K562 (cell line): ENCODE measurements around the gene TPCN1. TPM values are rescaled to one million over a fixed set of nuclear protein-coding genes. Genes with fewer than 3 reads are reported as not detected.

ENCODE experiments used
- BHLHE40 ChIP-seq: IDR thresholded peaks from 2 replicates; pipeline ENCODE4 v1.6.1; 2011; ENCODE audit warnings: low read length, improper control_type of control experiment
- C11orf30 ChIP-seq: fragments of 450-650 bp; IDR thresholded peaks from 2 replicates; pipeline ENCODE4 v1.6.1; 2016; ENCODE audit warnings: low read depth, mild to moderate bottlenecking
- HSF4 ChIP-seq: fragments of 250-450 bp; sonication (Bioruptor Pico); IDR thresholded peaks from 2 replicates; pipeline ENCODE4 v2.1.2; 2022; ENCODE audit warnings: mild to moderate bottlenecking, moderate library complexity, borderline replicate concordance
- JUND ChIP-seq, 2 experiments: IDR thresholded peaks; 2 replicates in 1 of 2; 3 replicates in 1 of 2; pipeline ENCODE4 v1.6.1; 2011; ENCODE audit warnings: borderline replicate concordance in 2 of 2, low read depth in 2 of 2, low read length in 2 of 2, improper control_type of control experiment in 1 of 2, missing biosample characterization in 1 of 2, missing genetic modification characterization in 1 of 2, missing genetic modification reagents in 1 of 2
- MAFG ChIP-seq: fragments of 450-650 bp; conservative IDR thresholded peaks from 2 replicates; pipeline ENCODE4 v1.6.1; 2016; ENCODE audit warnings: missing genetic modification characterization, missing compliant biosample characterization
- NUFIP1 ChIP-seq: fragments of 450-650 bp; IDR thresholded peaks from 2 replicates; pipeline ENCODE4 v1.6.1; 2018; ENCODE audit not compliant: partially characterized antibody
- RB1 ChIP-seq: fragments of 450-650 bp; IDR thresholded peaks from 2 replicates; pipeline ENCODE4 v1.6.1; 2017; ENCODE audit warnings: low read depth, mild to moderate bottlenecking
- RBBP5 ChIP-seq: fragments of 200-600 bp; sonication (generic); IDR thresholded peaks from 2 replicates; pipeline ENCODE4 v1.6.1; 2012; ENCODE audit warnings: borderline replicate concordance, mild to moderate bottlenecking, low read length, control low read depth, inconsistent platforms; ENCODE audit not compliant: insufficient read depth, poor library complexity, severe bottlenecking
- SRF ChIP-seq, 2 experiments: fragments of 250-450, 450-650 bp in 1 of 2; sonication (Bioruptor Pico) in 1 of 2; sonication (generic) in 1 of 2; formaldehyde crosslinking; IDR thresholded peaks; 2 replicates each; pipeline versions ENCODE4 v1.5.0 to v1.5.1; 2020 to 2022; ENCODE audit warnings: mild to moderate bottlenecking in 1 of 2, missing genetic modification reagents in 1 of 2
- ZMIZ1 ChIP-seq, 2 experiments: fragments of 150-350 bp in 1 of 2; IDR thresholded peaks; 2 replicates each; pipeline ENCODE4 v1.6.1; 2012 to 2016; ENCODE audit warnings: low read depth in 2 of 2, low read length in 2 of 2, mild to moderate bottlenecking in 1 of 2, moderate library complexity in 1 of 2
- ZNF384 ChIP-seq: IDR thresholded peaks from 2 replicates; pipeline ENCODE4 v1.6.1; 2012; ENCODE audit warnings: low read depth, low read length, improper control_type of control experiment
- ZNF445 ChIP-seq: fragments of 250-450 bp; sonication (Bioruptor Pico); IDR thresholded peaks from 2 replicates; pipeline ENCODE4 v1.4.0; 2020; ENCODE audit warnings: low read depth, mild to moderate bottlenecking, moderate library complexity
- ZNF589 ChIP-seq: fragments of 200-800 bp; sonication (Bioruptor generic); IDR thresholded peaks from 2 replicates; pipeline ENCODE4 v1.6.1; 2016; ENCODE audit warnings: low read depth, missing genetic modification characterization, missing compliant biosample characterization
- polyA plus RNA-seq, 8 experiments: library from polyadenylated mRNA; depleted of rRNA in 4 of 8; stranded (reverse) in 5 of 8; unstranded in 3 of 8; fragments of >200 nt; fragmentation: Nextera tagmentation in 2 of 8; fragmentation: Illumina TruSeq in 1 of 8; extraction: Ambion mirVana in 2 of 8; extraction: Trizol in 1 of 8; gene quantifications; 2 replicates each; pipeline versions ENCODE4 v1.2.1 to v1.2.3, GENCODE V29; 2011 to 2014; ENCODE audit warnings: inconsistent platforms in 1 of 8, missing spikeins in 1 of 8
- total RNA-seq, 7 experiments: library from RNA; depleted of rRNA in 6 of 7; stranded (reverse); fragments of >200 nt in 6 of 7; fragmentation: Illumina TruSeq in 2 of 7; extraction: Trizol in 2 of 7; gene quantifications; 2 replicates each; pipeline versions ENCODE4 v1.2.1 to v1.2.3, GENCODE V29; 2011 to 2021; ENCODE audit warnings: low replicate concordance in 1 of 7
- TF ChIP-seq, protein P1 (sequence below): fragments of 450-650 bp; IDR thresholded peaks from 2 replicates; pipeline ENCODE4 v1.6.1; 2017; ENCODE audit warnings: antibody characterized with exemption, mild to moderate bottlenecking
- TF ChIP-seq, protein P2 (sequence below): fragments of 450-650 bp; formaldehyde crosslinking; IDR thresholded peaks from 2 replicates; pipeline ENCODE4 v1.4.0; 2020; ENCODE audit warnings: mild to moderate bottlenecking, mixed read lengths
- TF ChIP-seq, protein P3 (sequence below): fragments of 450-650 bp; IDR thresholded peaks from 2 replicates; pipeline ENCODE4 v1.6.1; 2016; ENCODE audit warnings: mild to moderate bottlenecking

Gene TPCN1
- total and polyA plus RNA-seq, 9 of the 15 experiments (the other 6 are each of a cell fraction or from before 2014, with no cell fraction given) = 0.80 to 23.8 (median 7.4) TPM

GRCh38 chr12:113322343-113322742 is 101.1 kb downstream of the TPCN1 start (continued):
- TF ChIP-seq, protein P1, sequence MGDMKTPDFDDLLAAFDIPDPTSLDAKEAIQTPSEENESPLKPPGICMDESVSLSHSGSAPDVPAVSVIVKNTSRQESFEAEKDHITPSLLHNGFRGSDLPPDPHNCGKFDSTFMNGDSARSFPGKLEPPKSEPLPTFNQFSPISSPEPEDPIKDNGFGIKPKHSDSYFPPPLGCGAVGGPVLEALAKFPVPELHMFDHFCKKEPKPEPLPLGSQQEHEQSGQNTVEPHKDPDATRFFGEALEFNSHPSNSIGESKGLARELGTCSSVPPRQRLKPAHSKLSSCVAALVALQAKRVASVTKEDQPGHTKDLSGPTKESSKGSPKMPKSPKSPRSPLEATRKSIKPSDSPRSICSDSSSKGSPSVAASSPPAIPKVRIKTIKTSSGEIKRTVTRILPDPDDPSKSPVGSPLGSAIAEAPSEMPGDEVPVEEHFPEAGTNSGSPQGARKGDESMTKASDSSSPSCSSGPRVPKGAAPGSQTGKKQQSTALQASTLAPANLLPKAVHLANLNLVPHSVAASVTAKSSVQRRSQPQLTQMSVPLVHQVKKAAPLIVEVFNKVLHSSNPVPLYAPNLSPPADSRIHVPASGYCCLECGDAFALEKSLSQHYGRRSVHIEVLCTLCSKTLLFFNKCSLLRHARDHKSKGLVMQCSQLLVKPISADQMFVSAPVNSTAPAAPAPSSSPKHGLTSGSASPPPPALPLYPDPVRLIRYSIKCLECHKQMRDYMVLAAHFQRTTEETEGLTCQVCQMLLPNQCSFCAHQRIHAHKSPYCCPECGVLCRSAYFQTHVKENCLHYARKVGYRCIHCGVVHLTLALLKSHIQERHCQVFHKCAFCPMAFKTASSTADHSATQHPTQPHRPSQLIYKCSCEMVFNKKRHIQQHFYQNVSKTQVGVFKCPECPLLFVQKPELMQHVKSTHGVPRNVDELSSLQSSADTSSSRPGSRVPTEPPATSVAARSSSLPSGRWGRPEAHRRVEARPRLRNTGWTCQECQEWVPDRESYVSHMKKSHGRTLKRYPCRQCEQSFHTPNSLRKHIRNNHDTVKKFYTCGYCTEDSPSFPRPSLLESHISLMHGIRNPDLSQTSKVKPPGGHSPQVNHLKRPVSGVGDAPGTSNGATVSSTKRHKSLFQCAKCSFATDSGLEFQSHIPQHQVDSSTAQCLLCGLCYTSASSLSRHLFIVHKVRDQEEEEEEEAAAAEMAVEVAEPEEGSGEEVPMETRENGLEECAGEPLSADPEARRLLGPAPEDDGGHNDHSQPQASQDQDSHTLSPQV = no peak
- TF ChIP-seq ZMIZ1 (IDR thresholded peaks at IDR 0.05; ENCODE audit: low read depth in 2 of 2, low read length in 2 of 2) (no peak), HSF4 (CRISPR knock-in tag) (no peak), MAFG (tag) (peak; percentile 54; the same call in 1 of the 2 replicates), RBBP5 (no peak), JUND (IDR thresholded peaks at IDR 0.05; ENCODE audit: borderline replicate concordance, low read depth, low read length) (no peak), JUND (tag; IDR thresholded peaks at IDR 0.05; ENCODE audit: borderline replicate concordance, low read depth, low read length) (no peak), NUFIP1 (no peak), SRF (CRISPR knock-in tag; IDR thresholded peaks at IDR 0.05) (no peak), ZNF384 (no peak), ZNF445 (CRISPR knock-in tag) (no peak), C11orf30 (peak; percentile 68; the same call in 1 of the 2 replicates), ZNF589 (CRISPR knock-in tag) (no peak), RB1 (no peak), BHLHE40 (no peak)
- TF ChIP-seq, protein P2, sequence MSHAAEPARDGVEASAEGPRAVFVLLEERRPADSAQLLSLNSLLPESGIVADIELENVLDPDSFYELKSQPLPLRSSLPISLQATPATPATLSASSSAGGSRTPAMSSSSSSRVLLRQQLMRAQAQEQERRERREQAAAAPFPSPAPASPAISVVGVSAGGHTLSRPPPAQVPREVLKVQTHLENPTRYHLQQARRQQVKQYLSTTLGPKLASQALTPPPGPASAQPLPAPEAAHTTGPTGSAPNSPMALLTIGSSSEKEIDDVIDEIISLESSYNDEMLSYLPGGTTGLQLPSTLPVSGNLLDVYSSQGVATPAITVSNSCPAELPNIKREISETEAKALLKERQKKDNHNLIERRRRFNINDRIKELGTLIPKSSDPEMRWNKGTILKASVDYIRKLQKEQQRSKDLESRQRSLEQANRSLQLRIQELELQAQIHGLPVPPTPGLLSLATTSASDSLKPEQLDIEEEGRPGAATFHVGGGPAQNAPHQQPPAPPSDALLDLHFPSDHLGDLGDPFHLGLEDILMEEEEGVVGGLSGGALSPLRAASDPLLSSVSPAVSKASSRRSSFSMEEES (CRISPR knock-in tag) = no peak
- TF ChIP-seq, protein P3, sequence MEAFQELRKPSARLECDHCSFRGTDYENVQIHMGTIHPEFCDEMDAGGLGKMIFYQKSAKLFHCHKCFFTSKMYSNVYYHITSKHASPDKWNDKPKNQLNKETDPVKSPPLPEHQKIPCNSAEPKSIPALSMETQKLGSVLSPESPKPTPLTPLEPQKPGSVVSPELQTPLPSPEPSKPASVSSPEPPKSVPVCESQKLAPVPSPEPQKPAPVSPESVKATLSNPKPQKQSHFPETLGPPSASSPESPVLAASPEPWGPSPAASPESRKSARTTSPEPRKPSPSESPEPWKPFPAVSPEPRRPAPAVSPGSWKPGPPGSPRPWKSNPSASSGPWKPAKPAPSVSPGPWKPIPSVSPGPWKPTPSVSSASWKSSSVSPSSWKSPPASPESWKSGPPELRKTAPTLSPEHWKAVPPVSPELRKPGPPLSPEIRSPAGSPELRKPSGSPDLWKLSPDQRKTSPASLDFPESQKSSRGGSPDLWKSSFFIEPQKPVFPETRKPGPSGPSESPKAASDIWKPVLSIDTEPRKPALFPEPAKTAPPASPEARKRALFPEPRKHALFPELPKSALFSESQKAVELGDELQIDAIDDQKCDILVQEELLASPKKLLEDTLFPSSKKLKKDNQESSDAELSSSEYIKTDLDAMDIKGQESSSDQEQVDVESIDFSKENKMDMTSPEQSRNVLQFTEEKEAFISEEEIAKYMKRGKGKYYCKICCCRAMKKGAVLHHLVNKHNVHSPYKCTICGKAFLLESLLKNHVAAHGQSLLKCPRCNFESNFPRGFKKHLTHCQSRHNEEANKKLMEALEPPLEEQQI = no peak
